WTC11 (cell line): Measurements from ENCODE around the gene AIP. TPM values are rescaled to one million over a fixed set of nuclear protein-coding genes. Genes with fewer than 3 reads are reported as not detected.
A peak's percentile ranks its signal among the peaks of the same experiment; 100 is the strongest.

Experiments
- CBFB ChIP-seq: sonication (generic); formaldehyde crosslinking; IDR thresholded peaks from 2 replicates; pipeline ENCODE4 v1.8.1; 2022; ENCODE audit warnings: mild to moderate bottlenecking, low read depth, missing genetic modification reagents
- CTCF ChIP-seq: fragments of 200-600 bp; IDR thresholded peaks from 2 replicates; pipeline ENCODE4 v1.8.0; 2022; ENCODE audit warnings: antibody characterized with exemption
- E2F4 ChIP-seq: sonication (generic); formaldehyde crosslinking; IDR thresholded peaks from 2 replicates; pipeline ENCODE4 v1.8.1; 2022; ENCODE audit warnings: low read depth, mild to moderate bottlenecking, moderate library complexity, missing genetic modification reagents, borderline replicate concordance
- E2F5 ChIP-seq: sonication (generic); formaldehyde crosslinking; IDR thresholded peaks from 2 replicates; pipeline ENCODE4 v1.8.1; 2022; ENCODE audit warnings: mild to moderate bottlenecking, moderate library complexity, missing genetic modification reagents
- ELF4 ChIP-seq: sonication (generic); formaldehyde crosslinking; IDR thresholded peaks from 2 replicates; pipeline ENCODE4 v1.8.1; 2022; ENCODE audit warnings: low read depth, mild to moderate bottlenecking, moderate library complexity, missing genetic modification reagents
- ESRRA ChIP-seq: sonication (generic); formaldehyde crosslinking; IDR thresholded peaks from 2 replicates; pipeline ENCODE4 v1.8.1; 2022; ENCODE audit warnings: mild to moderate bottlenecking, missing genetic modification reagents, borderline replicate concordance
- FOXJ3 ChIP-seq: sonication (generic); formaldehyde crosslinking; IDR thresholded peaks from 2 replicates; pipeline ENCODE4 v1.9.0; 2021; ENCODE audit warnings: missing genetic modification reagents, mild to moderate bottlenecking, borderline replicate concordance
- GTF2I ChIP-seq: fragments of 250-450 bp; sonication (Bioruptor Pico); conservative IDR thresholded peaks from 2 replicates; pipeline ENCODE4 v1.4.0; 2021; ENCODE audit warnings: mild to moderate bottlenecking
- IRF1 ChIP-seq: sonication (generic); formaldehyde crosslinking; IDR thresholded peaks from 2 replicates; pipeline ENCODE4 v1.8.0; 2023; ENCODE audit warnings: missing genetic modification reagents
- IRF2 ChIP-seq: sonication (generic); formaldehyde crosslinking; IDR thresholded peaks from 2 replicates; pipeline ENCODE4 v1.8.0; 2022; ENCODE audit warnings: low read depth, missing genetic modification reagents, borderline replicate concordance
- JAZF1 ChIP-seq: fragments of 250-450 bp; sonication (Bioruptor Pico); IDR thresholded peaks from 2 replicates; pipeline ENCODE4 v1.9.0; 2021; ENCODE audit warnings: moderate library complexity, mild to moderate bottlenecking, inconsistent platforms
- KAT7 ChIP-seq: sonication (generic); formaldehyde crosslinking; IDR thresholded peaks from 2 replicates; pipeline ENCODE4 v1.8.1; 2023; ENCODE audit warnings: missing genetic modification reagents, mild to moderate bottlenecking, borderline replicate concordance
- MAX ChIP-seq: sonication (generic); formaldehyde crosslinking; IDR thresholded peaks from 2 replicates; pipeline ENCODE4 v1.8.0; 2022; ENCODE audit warnings: mild to moderate bottlenecking, missing genetic modification reagents
- MXD4 ChIP-seq: fragments of 250-450 bp; sonication (Bioruptor Pico); IDR thresholded peaks from 2 replicates; pipeline ENCODE4 v1.8.0; 2021; ENCODE audit warnings: mild to moderate bottlenecking, moderate library complexity, borderline replicate concordance
- MYBL2 ChIP-seq: sonication (generic); formaldehyde crosslinking; IDR thresholded peaks from 2 replicates; pipeline ENCODE4 v1.8.1; 2023; ENCODE audit warnings: mild to moderate bottlenecking, moderate library complexity, missing genetic modification reagents
- NFE2L1 ChIP-seq: sonication (generic); formaldehyde crosslinking; IDR thresholded peaks from 2 replicates; pipeline ENCODE4 v1.8.1; 2023; ENCODE audit warnings: missing genetic modification reagents
- NFYB ChIP-seq: sonication (generic); formaldehyde crosslinking; conservative IDR thresholded peaks from 2 replicates; pipeline ENCODE4 v1.8.0; 2022; ENCODE audit warnings: low read depth, missing genetic modification reagents
- NR1H2 ChIP-seq: sonication (generic); formaldehyde crosslinking; IDR thresholded peaks from 2 replicates; pipeline ENCODE4 v1.9.0; 2021; ENCODE audit warnings: mild to moderate bottlenecking, moderate library complexity, missing genetic modification reagents
- NR2C2 ChIP-seq: sonication (generic); formaldehyde crosslinking; IDR thresholded peaks from 2 replicates; pipeline ENCODE4 v1.8.0; 2022; ENCODE audit warnings: mild to moderate bottlenecking, missing genetic modification reagents
- PRRX2 ChIP-seq: fragments of 250-450 bp; sonication (Bioruptor Pico); IDR thresholded peaks from 2 replicates; pipeline ENCODE4 v1.8.0; 2021; ENCODE audit warnings: mild to moderate bottlenecking
- RELA ChIP-seq: sonication (generic); formaldehyde crosslinking; IDR thresholded peaks from 2 replicates; pipeline ENCODE4 v1.8.1; 2022; ENCODE audit warnings: missing genetic modification reagents, mild to moderate bottlenecking, borderline replicate concordance
- RORB ChIP-seq: fragments of 250-450 bp; sonication (Bioruptor Pico); IDR thresholded peaks from 2 replicates; pipeline ENCODE4 v1.9.0; 2021; ENCODE audit warnings: mild to moderate bottlenecking
- SOX15 ChIP-seq: fragments of 250-450 bp; sonication (Bioruptor Pico); IDR thresholded peaks from 2 replicates; pipeline ENCODE4 v1.9.0; 2021; ENCODE audit warnings: mild to moderate bottlenecking
- TEAD4 ChIP-seq: sonication (generic); formaldehyde crosslinking; IDR thresholded peaks from 2 replicates; pipeline ENCODE4 v1.8.0; 2022; ENCODE audit warnings: mild to moderate bottlenecking, missing genetic modification reagents
- ZBTB43 ChIP-seq: sonication (generic); formaldehyde crosslinking; IDR thresholded peaks from 2 replicates; pipeline ENCODE4 v1.8.1; 2023; ENCODE audit warnings: mild to moderate bottlenecking, missing genetic modification reagents
- ZMAT4 ChIP-seq: fragments of 250-450 bp; sonication (Bioruptor Pico); IDR thresholded peaks from 2 replicates; pipeline ENCODE4 v1.9.0; 2021; ENCODE audit warnings: mild to moderate bottlenecking
- ZNF121 ChIP-seq: sonication (generic); formaldehyde crosslinking; IDR thresholded peaks from 2 replicates; pipeline ENCODE4 v1.8.0; 2023; ENCODE audit warnings: missing genetic modification reagents
- ZNF219 ChIP-seq: sonication (generic); formaldehyde crosslinking; IDR thresholded peaks from 2 replicates; pipeline ENCODE4 v1.8.0; 2023; ENCODE audit warnings: missing genetic modification reagents, mild to moderate bottlenecking, borderline replicate concordance
- ZNF232 ChIP-seq: sonication (generic); formaldehyde crosslinking; IDR thresholded peaks from 2 replicates; pipeline ENCODE4 v1.8.0; 2022; ENCODE audit warnings: mild to moderate bottlenecking, missing genetic modification reagents
- ZNF263 ChIP-seq: sonication (generic); formaldehyde crosslinking; IDR thresholded peaks from 2 replicates; pipeline ENCODE4 v1.8.1; 2022; ENCODE audit warnings: low read depth, mild to moderate bottlenecking, moderate library complexity, missing genetic modification reagents
- ZNF396 ChIP-seq: fragments of 250-450 bp; sonication (Bioruptor Pico); IDR thresholded peaks from 2 replicates; pipeline ENCODE4 v1.8.0; 2021; ENCODE audit warnings: mild to moderate bottlenecking, moderate library complexity, borderline replicate concordance
- ZSCAN18 ChIP-seq: fragments of 250-450 bp; sonication (Bioruptor Pico); IDR thresholded peaks from 2 replicates; pipeline ENCODE4 v2.1.2; 2022; ENCODE audit warnings: mild to moderate bottlenecking, moderate library complexity
- total RNA-seq: library from RNA; stranded (reverse); gene quantifications from 3 replicates; pipeline ENCODE4 v1.2.3, GENCODE V29; 2021

The AIP gene
- total RNA-seq, 1 experiment from 2014 or later: 32.8 TPM

GRCh38 chr11:67482827-67483798 lies at the start of gene AIP (continued):
- no peak for TF ChIP-seq ZMAT4 (CRISPR knock-in tag)
- no peak for TF ChIP-seq RORB (CRISPR knock-in tag)
- no peak for TF ChIP-seq CBFB
- peak; percentile 91 for TF ChIP-seq TEAD4 (CRISPR knock-in tag)
- TF ChIP-seq RELA (CRISPR knock-in tag): peak; percentile 95
- TF ChIP-seq E2F5: peak; percentile 96
- no peak for TF ChIP-seq IRF2 (CRISPR knock-in tag)
- TF ChIP-seq ZBTB43 (CRISPR knock-in tag): peak; percentile 91
- TF ChIP-seq ESRRA (CRISPR knock-in tag): peak; percentile 92; the same call in 1 of the 2 replicates
- peak; percentile 98 for TF ChIP-seq IRF1
- no peak for TF ChIP-seq KAT7 (CRISPR knock-in tag)
- no peak for TF ChIP-seq SOX15
- TF ChIP-seq NFYB: peak; percentile 94
- TF ChIP-seq FOXJ3 (CRISPR knock-in tag): 0 out of 2 replicates have a peak, but pooled peaks have one; percentile 65
- TF ChIP-seq ZNF121 (CRISPR knock-in tag): peak; percentile 81
- TF ChIP-seq JAZF1 (CRISPR knock-in tag): no peak
- peak; percentile 72 for TF ChIP-seq ZNF263 (CRISPR knock-in tag)
- no peak for TF ChIP-seq ZNF396 (CRISPR knock-in tag)
- peak; percentile 99 for TF ChIP-seq ZNF232
- no peak for TF ChIP-seq PRRX2
- no peak for TF ChIP-seq E2F4 (CRISPR knock-in tag)
- peak; percentile 100 for TF ChIP-seq MAX (CRISPR knock-in tag)
- 0 out of 2 replicates have a peak, but pooled peaks have one; percentile 81 for TF ChIP-seq ELF4 (CRISPR knock-in tag)
- peak; percentile 99 for TF ChIP-seq NFE2L1 (CRISPR knock-in tag)
- peak; percentile 81 for TF ChIP-seq NR2C2 (CRISPR knock-in tag)
- TF ChIP-seq ZNF219 (CRISPR knock-in tag): peak; percentile 94
- TF ChIP-seq ZSCAN18 (CRISPR knock-in tag): no peak
- TF ChIP-seq CTCF: no peak
- TF ChIP-seq MYBL2: peak; percentile 94
- TF ChIP-seq GTF2I: no peak
- no peak for TF ChIP-seq MXD4 (CRISPR knock-in tag)
- TF ChIP-seq NR1H2 (CRISPR knock-in tag): 0 out of 2 replicates have a peak, but pooled peaks have one; percentile 65
